Embryonic facial prominence (tissue), 1 donor: ENCODE data around the gene ST6GALNAC3.

Source experiments
- DNase-seq: peaks from one replicate; pipeline ENCODE4 v3.0.0-alpha.2; 2016; ENCODE audit errors: extremely low spot score

Gene ST6GALNAC3

GRCh38 chr1:76247261-76247852 lies 172.8 kb downstream of the ST6GALNAC3 start:
- no peak for DNase-seq

- DNase-seq, result no peak
These were observed 175.7 kb downstream of the ST6GALNAC3 start for GRCh38 chr1:76250271-76250670.

GRCh38 chr1:76252431-76252830 lies 177.9 kb downstream of the ST6GALNAC3 start:
- DNase-seq, result no peak

- no peak for DNase-seq
These were observed 179.8 kb downstream of the ST6GALNAC3 start for GRCh38 chr1:76254104-76255030.

- no peak for DNase-seq
These were observed 182.0 kb downstream of the ST6GALNAC3 start for GRCh38 chr1:76256289-76257223.

- no peak for DNase-seq
These were observed 183.3 kb downstream of the ST6GALNAC3 start for GRCh38 chr1:76257823-76258222.

GRCh38 chr1:76259270-76259669 lies 184.7 kb downstream of the ST6GALNAC3 start:
- DNase-seq, result no peak

- DNase-seq, result no peak
These were observed 185.7 kb downstream of the ST6GALNAC3 start for GRCh38 chr1:76260279-76260678.

GRCh38 chr1:76262601-76263000 lies 188.1 kb downstream of the ST6GALNAC3 start:
- DNase-seq, result no peak

- DNase-seq, result no peak
These were observed 190.1 kb downstream of the ST6GALNAC3 start for GRCh38 chr1:76264642-76265041.

- no peak for DNase-seq
These were observed 192.2 kb downstream of the ST6GALNAC3 start for GRCh38 chr1:76266762-76267161.

GRCh38 chr1:76267631-76268030 lies 193.1 kb downstream of the ST6GALNAC3 start:
- DNase-seq, result no peak

GRCh38 chr1:76268341-76268740 lies 193.8 kb downstream of the ST6GALNAC3 start:
- DNase-seq, result peak; percentile 49

- no peak for DNase-seq
These were observed 194.6 kb downstream of the ST6GALNAC3 start for GRCh38 chr1:76269155-76269554.

GRCh38 chr1:76274302-76274701 lies 199.8 kb downstream of the ST6GALNAC3 start:
- no peak for DNase-seq

- no peak for DNase-seq
These were observed 200.2 kb downstream of the ST6GALNAC3 start for GRCh38 chr1:76274718-76275117.

GRCh38 chr1:76278711-76279100 lies 204.2 kb downstream of the ST6GALNAC3 start:
- no peak for DNase-seq

- no peak for DNase-seq
These were observed 204.7 kb downstream of the ST6GALNAC3 start for GRCh38 chr1:76279101-76279748.

GRCh38 chr1:76281306-76281705 lies 206.8 kb downstream of the ST6GALNAC3 start:
- no peak for DNase-seq

GRCh38 chr1:76284842-76285241 lies 210.3 kb downstream of the ST6GALNAC3 start:
- DNase-seq, result no peak

- no peak for DNase-seq
These were observed 211.1 kb downstream of the ST6GALNAC3 start for GRCh38 chr1:76285578-76286135.
